ENCODE data around the gene MGMT.

Gene MGMT

DNA sequence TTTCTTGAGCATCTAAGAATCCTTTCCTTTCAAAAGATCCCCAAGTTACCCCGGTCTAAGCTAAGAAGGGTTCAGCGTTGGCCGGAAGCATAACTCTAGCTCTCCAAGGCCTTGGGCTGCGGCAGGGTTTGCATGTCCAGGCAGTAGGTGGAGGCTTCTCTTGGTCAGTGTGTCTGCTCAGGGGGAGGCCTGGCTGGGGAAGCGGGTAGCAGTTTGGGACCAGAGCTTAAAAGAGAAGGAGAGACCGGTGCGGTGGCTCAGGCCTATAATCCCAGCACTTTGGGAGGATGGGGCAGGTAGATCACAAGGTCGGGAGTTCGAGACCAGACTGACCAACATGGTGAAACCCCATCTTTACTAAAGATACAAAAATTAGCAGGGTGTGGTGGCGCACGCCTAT lies 226.3 kb downstream of the MGMT start:
- no peak for DNase-seq (ENCODE audit: extremely low read depth, low read depth)
- TF ChIP-seq, protein P1, sequence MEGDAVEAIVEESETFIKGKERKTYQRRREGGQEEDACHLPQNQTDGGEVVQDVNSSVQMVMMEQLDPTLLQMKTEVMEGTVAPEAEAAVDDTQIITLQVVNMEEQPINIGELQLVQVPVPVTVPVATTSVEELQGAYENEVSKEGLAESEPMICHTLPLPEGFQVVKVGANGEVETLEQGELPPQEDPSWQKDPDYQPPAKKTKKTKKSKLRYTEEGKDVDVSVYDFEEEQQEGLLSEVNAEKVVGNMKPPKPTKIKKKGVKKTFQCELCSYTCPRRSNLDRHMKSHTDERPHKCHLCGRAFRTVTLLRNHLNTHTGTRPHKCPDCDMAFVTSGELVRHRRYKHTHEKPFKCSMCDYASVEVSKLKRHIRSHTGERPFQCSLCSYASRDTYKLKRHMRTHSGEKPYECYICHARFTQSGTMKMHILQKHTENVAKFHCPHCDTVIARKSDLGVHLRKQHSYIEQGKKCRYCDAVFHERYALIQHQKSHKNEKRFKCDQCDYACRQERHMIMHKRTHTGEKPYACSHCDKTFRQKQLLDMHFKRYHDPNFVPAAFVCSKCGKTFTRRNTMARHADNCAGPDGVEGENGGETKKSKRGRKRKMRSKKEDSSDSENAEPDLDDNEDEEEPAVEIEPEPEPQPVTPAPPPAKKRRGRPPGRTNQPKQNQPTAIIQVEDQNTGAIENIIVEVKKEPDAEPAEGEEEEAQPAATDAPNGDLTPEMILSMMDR (IDR thresholded peaks at IDR 0.05; ENCODE audit: low read depth, low read length): no peak

DNA sequence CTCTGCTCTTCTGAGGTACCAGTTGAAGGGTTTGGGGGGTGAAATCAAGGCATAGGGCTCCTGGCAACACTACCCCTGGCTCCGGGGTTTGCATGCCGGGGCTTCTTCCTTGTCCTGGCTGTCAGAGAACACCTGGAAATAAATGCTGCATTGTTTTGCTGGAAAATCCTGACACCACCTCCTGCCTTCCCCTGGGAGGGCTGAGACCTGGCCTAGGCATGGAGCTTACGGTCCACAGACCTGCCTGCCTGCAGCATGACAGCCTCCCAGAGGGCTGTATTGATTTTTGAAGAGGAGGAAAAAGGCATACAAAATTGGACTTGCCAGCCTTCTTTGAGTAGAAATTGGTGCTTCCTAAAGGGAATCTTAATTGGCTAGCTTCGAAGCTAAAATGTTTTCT lies 227.1 kb downstream of the MGMT start:
- TF ChIP-seq, protein P1 (IDR thresholded peaks at IDR 0.05; ENCODE audit: low read depth, low read length): no peak
- DNase-seq (ENCODE audit: extremely low read depth, low read depth): no peak

DNA sequence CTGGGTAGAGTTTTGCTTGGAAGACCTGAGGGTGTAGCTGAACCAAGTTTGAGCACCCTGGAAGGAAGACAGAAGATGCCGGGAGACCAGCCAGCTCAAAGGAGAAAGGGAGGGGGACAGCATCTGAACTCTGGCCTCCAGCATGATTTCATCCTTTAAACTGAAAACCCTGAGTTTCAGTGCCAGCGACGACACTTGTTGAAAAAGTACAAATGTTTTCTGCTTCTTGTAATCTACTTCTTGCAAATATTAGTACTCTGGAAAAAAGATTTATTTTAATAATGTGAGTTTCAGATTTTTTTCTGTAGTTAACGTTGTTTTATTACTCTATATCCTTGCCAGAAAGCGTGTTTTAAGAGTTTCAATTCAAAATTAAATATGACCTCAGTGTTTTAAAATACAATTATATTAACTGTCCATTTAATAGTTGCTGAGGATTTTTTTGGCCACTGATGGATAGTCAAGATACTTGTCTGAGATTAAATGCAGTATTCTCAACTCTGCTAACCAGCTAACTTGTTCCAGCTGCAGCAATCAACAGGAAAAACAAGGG lies 227.7 kb downstream of the MGMT start:
- TF ChIP-seq, protein P1 (IDR thresholded peaks at IDR 0.05; ENCODE audit: low read depth, low read length): no peak
- no peak for DNase-seq (ENCODE audit: extremely low read depth, low read depth)

DNA sequence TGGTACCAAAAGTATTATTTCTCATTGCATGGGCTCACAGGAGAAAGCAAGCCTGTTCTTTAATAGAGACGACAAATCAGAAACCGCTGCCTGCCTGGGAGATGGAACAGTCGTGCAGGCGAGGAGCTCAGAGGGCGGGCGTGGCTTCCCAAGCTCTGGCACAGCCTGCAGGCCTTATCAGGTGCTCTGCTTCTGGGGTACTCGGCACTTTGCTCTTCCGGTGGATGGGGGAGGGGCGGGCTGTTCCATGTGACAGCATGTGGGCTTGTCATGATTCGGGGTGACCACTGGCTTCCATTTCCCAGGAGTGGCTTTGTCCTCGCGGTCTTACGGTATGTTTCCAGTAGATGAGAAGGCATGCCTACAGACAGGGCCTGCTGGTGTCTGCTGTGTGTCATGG lies 228.6 kb downstream of the MGMT start:
- TF ChIP-seq, protein P1 (IDR thresholded peaks at IDR 0.05; ENCODE audit: low read depth, low read length): no peak
- no peak for DNase-seq (ENCODE audit: extremely low read depth, low read depth)

DNA sequence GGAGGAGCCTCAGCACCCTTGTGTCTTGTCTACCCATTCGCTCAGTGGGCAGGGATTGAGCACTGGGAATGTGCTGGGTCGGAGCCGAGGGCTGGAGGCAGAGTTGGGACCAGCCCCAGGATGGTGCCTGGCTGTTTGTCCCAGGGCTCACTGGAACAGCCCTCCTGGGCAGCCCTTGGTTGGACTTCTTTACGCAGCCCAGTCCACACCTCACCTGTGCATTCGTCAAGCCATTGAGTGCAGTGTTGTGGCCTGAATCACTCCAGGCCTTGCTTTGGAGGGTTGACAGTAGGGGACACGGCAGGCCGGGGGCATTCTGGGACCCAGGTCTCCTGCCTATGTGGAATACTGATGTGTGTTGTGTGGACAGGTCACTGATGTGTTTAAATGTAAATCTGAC lies 229.6 kb downstream of the MGMT start:
- no peak for DNase-seq (ENCODE audit: extremely low read depth, low read depth)
- TF ChIP-seq, protein P1 (IDR thresholded peaks at IDR 0.05; ENCODE audit: low read depth, low read length): no peak

DNA sequence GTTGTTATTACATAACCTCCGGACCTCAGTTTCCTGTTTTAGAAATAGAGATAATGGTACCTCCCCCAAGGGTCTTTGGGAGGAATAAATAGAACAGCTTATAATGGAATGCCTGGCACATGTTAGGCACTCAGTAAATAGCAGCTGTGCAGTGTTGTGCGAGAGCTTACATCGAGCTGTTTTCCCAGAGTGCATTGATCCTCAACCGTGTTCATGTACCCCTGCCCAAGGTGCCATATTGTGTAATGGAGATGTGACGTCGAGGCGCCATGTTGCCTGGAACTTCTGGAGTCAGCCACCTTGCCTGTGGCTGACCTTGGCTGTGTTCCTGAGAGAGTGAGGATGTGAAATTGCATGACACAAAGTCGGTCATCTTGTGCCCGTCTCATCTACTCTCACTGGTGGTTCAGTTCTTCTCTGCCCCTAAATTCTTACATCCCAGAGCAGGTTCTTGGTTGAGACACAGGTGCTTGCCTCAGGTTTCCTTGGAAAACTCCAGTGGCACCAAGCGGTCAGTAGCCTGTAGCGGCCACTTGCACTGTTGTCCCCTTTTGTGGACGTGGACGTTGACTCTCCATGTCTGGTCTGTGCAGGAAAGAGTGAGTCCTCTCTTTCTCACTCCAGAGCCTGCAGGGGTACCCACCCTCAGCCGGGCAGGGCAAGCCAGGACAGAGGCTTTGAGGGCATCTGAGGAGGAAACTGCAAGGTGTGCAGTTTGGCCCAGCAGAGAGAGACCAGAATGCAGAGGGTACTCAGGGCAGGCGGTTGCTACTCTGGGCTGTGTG lies 230.6 kb downstream of the MGMT start:
- no peak for DNase-seq (ENCODE audit: extremely low read depth, low read depth)
- TF ChIP-seq, protein P1 (IDR thresholded peaks at IDR 0.05; ENCODE audit: low read depth, low read length): no peak

DNA sequence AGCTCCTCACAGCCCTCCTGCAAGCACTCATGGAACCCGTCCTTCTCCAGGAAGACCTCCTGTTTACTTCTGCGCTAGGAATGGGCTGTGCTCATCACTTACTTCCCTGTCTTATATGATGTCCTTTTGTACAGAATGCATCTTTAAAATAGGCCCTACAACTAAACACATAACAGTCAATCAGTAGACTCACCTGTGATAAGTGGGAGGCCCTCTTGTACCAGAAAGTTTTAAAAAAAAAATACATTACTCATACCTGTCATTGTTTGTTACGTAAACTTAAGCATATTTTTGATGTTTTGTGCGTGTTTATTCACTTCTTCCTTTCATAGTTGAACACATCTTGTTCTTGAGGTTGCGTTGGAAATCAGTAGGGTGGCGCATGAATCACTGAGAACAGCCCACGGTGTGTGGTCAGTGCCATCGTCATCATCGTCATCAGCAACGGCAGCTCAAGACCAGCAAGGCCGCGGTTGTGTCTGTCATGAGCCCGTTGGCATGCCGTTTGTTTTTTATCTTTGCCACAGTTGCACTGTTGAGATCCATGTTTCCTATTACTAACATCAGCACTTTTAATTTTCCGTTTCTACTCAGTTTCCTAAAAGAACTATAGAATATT lies 232.8 kb downstream of the MGMT start:
- no peak for DNase-seq (ENCODE audit: extremely low read depth, low read depth)
- TF ChIP-seq, protein P1 (IDR thresholded peaks at IDR 0.05; ENCODE audit: low read depth, low read length): no peak
